CD4-positive, alpha-beta T cell treated with Interferon alpha-2 for 1 hour (primary cell): ENCODE results near the gene PTK6.
"Not testable (repeated sequence)": the region's sequence is repeated elsewhere in the genome, so short reads cannot be mapped to it uniquely, and the experiment has no call there.

Experiments
- DNase-seq, 2 donors: peaks; one replicate each; pipeline ENCODE4 v3.0.0-alpha.2; 2020 to 2022

PTK6 gene

DNA sequence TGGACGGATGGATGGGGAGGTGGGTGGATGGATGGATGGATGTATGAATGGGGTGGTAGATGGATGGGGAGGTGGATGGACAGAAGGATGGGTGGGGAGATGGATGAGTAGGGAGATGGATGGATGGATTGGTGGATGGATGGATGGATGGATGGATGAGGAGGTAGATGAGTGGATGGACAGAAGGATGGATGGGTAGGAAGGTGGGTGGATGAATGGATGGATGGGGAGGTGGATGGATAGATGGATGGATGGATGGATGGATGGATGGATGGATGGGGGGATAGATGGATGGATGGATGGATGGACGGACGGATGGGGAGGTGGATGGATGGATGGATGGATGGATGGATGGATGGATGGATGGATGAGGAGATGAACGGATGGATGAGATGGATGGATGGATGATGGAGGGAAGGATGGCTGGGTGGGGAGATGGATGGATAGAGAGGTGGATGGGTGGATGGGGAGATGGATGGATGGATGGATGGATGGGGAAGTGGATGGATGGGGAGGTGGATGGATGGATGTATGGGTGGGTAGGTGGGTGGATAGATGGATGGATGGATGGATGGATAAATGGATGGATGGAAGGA is 45.4 kb downstream of the PTK6 start:
- no peak for DNase-seq

DNA sequence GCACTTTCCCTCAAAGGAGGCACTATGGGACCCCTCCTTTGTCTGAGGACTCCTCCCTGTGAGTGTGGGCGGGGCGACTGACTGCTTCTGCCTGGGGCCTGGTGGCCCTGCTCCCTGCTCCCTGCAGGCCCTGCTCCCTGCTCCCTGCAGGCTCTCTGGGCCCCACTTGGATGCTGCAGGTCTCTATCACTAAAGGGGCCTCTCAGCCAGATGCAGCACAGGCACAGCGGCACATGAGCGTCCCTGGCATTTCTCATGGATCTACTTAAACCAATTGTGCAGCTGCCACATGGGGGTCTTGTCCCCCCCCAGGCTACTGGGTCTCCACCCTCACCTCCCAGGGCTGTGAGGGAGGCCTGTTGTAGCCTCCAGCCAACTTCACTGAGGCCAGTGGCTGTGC is 46.1 kb downstream of the PTK6 start:
- no peak for DNase-seq

GRCh38 chr20:63490416-63490815 is 46.8 kb downstream of the PTK6 start:
- no peak for DNase-seq

DNA sequence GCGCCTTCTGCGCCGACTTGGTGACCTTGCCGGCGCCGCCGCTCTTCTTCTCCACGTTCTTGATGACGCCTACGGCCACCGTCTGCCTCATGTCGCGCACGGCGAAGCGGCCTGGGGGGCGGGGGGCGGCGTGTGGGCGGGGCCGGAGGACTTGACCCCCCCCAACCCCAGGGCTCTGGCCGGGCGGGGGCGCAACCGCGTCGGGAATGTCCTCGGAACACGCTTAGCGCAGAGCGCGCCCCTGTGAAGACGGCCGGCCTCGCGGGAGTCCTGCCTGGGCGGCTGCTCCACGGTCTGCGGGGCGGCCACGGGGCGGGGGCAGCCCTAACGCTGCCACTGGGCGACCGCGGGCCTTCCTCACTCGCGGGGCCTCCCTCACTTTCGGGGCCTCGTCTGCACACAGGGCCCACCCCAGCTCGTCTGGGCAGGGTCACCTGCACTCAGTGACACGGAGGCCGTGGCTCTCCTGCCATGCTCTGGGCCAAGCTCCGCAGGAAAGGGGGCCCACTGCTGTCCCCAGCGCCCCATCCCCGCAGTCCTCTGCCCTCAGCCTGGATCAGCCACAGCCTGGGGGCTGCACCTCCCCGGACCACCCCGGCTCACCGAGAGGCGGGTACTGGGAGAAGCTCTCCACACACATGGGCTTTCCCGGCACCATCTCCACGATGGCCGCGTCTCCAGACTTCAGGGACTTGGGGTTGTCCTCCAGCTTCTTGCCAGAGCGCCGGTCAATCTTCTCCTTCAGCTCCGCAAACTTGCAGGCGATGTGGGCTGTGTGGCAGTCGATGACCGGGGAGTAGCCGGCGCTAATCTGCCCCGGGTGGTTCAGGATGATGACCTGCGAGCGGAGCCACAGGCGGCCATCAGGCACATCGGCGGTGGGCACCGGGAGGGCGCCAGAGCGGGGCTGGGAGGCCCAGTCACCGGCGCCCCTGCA is 48.6 kb downstream of the PTK6 start:
- no peak for DNase-seq

DNA sequence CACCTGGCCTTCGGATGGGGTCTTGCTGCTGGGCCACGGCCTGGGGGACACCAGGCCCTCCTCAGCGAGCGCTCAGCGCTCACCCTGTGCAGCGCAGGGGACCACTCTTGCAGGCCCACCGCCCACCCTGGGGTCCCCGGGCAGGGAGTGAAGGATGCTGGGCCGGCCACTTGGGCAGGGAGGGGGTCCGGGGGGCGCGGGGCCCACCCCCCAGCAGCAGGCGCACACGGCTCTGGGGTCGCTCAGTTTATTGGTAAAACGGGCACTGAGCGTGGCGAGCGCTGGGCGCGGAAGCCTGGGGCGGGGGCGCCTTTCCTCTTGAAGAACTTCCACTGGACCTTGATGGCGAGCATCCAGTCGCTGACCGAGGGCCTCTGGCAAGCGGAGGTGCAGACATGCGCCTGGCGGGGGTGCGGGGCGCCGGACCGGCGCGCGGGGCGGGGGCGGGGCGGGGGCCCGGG is 49.4 kb downstream of the PTK6 start:
- no peak for DNase-seq

DNA sequence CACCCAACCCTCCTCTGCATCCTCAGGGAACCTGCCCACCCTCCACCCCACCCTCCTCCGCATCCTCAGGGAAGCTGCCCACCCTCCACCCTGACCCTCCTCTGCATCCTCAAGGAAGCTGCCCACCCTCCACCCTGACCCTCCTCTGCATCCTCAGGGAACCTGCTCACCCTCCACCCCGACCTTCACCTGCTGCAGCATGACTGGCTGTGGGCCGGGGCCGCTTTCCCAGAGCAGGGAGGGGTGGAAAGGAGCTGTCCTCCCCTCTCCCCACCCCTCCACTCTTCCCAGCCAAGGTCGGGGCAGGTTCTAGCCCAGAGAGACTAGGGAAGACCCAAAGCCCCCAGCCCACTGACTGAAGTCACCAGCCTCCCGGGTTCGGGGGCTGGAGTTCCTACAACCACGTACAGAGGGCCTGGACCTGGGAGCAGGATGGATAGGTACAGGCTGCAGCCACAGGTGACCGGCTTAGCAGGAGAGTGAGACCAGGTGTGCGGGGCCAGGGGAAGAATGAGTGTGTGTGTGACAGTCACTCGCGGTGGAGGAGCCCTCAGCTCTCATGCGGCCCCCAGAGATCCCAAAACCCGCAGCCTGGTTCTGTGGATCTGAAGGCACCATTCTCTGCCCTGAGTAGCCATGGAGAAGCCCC is 49.9 kb downstream of the PTK6 start:
- DNase-seq: no peak

DNA sequence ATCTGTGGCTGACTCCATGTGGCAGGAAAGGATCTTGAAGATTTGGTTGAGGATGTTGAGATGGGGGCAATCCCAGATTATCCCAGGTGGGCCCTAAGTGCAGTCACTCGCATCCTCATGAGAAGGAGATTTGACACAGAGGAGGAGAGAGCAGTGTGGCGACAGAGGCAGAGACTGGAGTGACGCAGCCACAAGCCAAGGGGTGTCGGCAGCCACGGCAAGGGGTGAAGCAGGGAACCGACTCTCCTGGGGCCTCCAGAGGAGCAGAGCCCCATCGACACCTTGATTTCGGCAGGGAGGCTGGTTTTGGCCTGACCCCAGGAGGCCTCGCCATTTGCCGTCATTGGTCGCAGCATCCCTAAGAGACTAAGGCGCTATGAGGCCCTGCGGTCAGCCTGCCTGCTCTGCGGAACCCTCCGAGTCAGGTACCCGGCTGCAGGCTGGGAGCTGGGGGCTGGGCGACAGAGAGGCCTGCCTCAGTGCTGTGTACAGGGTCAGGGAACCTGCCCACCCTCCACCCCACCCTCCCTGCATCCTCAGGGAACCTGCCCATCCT is 50.8 kb downstream of the PTK6 start:
- no peak for DNase-seq

- no peak for DNase-seq
These were observed 52.3 kb downstream of the PTK6 start for GRCh38 chr20:63484651-63485403.

GRCh38 chr20:63484236-63484635 is 52.9 kb downstream of the PTK6 start:
- no peak for DNase-seq

DNA sequence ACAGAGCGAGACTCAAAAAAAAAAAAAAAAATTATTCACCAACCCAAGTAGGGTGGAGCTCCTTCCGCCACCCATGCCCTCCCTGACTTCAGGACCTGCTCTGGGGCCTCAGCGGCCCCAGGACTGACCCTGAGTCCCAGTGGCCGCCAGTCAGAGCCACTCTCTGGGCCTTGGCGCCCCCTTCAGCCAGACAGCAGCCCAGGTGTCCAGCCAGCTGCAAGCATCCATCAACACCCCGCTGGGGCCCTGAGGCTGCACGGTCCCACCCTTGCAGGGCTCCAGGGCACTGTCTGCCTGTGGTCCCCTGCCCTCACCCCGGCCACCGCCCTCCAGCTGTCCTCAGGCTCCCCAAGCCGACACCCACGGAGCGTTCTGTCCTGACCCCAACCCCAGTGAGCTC is 53.3 kb downstream of the PTK6 start:
- DNase-seq: no peak

DNA sequence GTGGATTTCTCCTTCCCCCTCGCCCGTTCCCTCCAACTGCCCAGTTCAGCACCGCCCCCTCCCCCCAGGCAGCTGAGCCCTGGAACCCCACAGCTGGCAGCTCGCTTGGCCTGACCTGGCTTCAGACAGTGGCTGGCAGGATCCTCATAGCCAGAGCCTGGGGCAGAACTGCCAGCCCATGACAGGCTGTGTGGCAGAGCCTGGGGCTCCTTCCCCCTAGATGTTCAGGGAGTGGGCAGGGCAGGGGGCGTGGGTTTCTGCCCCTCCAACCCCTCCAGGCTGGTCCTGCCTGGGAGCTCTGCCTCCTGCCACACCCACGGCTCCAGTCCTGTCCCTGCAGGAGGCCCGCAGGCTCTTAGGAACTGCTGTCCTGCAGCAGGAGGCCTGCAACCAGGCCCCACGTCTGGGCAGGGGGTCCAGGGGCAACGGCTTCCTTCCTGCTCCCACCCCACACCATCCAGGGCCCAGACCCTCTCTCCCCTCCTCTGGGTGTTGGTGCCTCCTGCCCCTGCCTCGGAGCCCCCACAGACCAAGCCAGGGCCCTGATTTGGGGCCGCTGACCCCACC is 55.1 kb downstream of the PTK6 start:
- DNase-seq: no peak

GRCh38 chr20:63481503-63481902 is 55.7 kb downstream of the PTK6 start:
- no peak for DNase-seq

DNA sequence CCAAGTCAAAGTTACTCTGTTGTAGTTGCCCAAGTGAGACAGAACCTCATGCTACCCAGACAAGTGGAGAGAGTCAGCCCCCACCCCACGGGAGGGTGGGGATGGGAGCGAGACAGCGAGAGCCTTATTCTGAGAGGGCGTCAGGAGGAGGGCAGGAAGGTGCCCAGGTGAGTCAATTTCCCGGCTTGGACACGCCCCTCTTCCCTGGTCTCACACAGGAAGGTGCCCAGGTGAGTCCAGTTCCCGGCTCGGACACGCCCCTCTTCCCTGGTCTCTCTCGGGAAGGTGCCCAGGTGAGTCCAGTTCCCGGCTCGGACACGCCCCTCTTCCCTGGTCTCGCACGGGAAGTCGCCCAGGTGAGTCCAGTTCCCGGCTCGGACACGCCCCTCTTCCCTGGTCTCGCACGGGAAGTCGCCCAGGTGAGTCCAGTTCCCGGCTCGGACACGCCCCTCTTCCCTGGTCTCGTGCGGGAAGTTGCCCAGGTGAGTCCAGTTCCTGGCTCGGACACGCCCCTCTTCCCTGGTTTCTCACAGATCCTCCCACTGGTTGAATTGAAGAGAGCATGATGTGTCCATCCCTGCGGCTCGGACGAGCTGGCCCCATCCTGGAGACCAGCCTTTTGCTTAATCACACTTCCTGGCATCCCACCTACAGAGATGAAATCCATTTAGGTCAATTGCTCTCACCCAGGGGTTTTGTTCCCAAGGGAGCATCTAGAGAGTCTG is 57.3 kb downstream of the PTK6 start:
- DNase-seq: not testable (repeated sequence)

GRCh38 chr20:63478346-63479302 is 58.6 kb downstream of the PTK6 start:
- DNase-seq: no peak
